Measurements from ENCODE around the gene TADA1.

TADA1 gene, protein sequence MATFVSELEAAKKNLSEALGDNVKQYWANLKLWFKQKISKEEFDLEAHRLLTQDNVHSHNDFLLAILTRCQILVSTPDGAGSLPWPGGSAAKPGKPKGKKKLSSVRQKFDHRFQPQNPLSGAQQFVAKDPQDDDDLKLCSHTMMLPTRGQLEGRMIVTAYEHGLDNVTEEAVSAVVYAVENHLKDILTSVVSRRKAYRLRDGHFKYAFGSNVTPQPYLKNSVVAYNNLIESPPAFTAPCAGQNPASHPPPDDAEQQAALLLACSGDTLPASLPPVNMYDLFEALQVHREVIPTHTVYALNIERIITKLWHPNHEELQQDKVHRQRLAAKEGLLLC

DNA sequence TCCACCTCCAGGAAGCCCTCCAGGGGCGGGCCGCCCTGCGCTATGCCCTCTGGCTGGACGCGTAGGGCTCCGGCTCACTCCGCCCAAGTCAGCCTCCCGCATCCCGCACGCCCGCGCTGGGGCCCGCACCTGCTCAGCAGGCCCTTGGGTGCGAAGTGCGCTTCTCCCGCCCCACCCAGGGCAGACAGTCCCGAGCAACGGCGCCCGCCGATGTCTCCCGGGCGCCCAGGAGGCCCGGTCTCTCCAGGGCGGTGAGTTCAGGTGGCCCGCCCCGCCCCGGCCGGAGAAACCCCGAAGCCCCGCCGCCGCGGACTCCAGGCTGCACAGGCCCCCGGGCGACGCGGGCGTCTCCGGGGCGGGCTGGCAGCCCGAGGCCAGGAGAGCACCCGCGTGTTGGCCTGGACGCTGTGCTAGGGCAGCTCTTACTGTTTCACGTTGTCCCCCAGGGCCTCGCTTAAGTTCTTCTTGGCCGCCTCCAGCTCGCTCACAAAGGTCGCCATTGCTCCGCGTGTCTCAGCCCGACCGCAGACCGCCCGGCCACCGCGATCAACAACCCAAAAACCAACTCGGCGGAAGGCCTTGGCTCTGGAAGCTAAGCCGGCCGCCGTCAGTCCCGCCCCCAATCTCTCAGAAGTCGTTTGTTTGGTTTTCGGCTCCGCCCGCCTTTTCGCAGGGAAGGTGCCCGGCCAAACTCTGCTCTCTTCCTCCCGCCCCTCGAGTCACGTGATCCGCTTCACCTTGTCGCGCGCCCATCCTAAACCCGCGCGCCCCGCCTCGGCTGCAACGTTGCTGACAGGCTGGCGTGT lies at the start of gene TADA1:
Gene TADA1, minus strand, starts transcription at position 531 of the 806 bp plus-strand sequence. Its CDS starts 31 bp downstream, at position 500.
- no peak for FAIRE-seq
- peak; percentile 78 for DNase-seq (ENCODE audit: insufficient read length, low spot score)
- TF ChIP-seq, protein P1, sequence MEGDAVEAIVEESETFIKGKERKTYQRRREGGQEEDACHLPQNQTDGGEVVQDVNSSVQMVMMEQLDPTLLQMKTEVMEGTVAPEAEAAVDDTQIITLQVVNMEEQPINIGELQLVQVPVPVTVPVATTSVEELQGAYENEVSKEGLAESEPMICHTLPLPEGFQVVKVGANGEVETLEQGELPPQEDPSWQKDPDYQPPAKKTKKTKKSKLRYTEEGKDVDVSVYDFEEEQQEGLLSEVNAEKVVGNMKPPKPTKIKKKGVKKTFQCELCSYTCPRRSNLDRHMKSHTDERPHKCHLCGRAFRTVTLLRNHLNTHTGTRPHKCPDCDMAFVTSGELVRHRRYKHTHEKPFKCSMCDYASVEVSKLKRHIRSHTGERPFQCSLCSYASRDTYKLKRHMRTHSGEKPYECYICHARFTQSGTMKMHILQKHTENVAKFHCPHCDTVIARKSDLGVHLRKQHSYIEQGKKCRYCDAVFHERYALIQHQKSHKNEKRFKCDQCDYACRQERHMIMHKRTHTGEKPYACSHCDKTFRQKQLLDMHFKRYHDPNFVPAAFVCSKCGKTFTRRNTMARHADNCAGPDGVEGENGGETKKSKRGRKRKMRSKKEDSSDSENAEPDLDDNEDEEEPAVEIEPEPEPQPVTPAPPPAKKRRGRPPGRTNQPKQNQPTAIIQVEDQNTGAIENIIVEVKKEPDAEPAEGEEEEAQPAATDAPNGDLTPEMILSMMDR (IDR thresholded peaks at IDR 0.05; ENCODE audit: insufficient read depth, missing control alignments), result peak; percentile 32

DNA sequence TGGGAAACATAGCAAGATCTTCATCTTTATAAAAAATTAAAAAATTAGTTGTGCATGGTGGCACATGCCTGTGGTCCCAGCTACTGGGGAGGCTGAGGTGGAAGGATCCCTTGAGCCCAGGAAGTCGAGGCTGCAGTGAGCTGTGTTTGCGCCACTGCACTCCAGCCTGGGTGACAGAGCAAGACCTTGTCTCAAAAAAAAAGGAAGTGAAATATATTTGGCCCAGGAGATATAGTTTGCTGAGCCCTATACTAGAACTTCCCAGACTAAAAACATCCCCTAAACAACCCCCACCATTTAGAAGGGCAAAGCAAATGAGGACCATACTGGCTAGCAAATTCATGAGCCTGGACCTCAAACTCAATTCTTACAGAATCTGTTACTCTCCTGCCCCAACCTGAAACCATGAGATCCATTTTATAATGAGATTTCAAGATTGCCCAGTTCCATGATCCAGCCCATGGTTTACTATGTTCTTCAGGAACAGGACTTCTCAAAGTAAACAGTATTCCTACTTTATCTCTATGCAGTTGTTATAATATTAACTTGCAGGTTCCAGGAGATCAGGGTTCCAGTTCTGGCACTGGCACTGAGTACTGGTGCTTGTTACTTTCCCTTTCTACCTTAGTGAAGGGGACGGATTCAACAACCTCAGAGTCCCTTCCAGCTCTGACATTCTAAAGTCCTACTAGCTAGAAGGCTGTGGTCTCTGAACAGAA lies 48.9 kb upstream of the TADA1 start:
- TF ChIP-seq, protein P1 (IDR thresholded peaks at IDR 0.05; ENCODE audit: insufficient read depth, missing control alignments), result no peak
- DNase-seq (ENCODE audit: insufficient read length, low spot score) (no peak), FAIRE-seq (no peak)

DNA sequence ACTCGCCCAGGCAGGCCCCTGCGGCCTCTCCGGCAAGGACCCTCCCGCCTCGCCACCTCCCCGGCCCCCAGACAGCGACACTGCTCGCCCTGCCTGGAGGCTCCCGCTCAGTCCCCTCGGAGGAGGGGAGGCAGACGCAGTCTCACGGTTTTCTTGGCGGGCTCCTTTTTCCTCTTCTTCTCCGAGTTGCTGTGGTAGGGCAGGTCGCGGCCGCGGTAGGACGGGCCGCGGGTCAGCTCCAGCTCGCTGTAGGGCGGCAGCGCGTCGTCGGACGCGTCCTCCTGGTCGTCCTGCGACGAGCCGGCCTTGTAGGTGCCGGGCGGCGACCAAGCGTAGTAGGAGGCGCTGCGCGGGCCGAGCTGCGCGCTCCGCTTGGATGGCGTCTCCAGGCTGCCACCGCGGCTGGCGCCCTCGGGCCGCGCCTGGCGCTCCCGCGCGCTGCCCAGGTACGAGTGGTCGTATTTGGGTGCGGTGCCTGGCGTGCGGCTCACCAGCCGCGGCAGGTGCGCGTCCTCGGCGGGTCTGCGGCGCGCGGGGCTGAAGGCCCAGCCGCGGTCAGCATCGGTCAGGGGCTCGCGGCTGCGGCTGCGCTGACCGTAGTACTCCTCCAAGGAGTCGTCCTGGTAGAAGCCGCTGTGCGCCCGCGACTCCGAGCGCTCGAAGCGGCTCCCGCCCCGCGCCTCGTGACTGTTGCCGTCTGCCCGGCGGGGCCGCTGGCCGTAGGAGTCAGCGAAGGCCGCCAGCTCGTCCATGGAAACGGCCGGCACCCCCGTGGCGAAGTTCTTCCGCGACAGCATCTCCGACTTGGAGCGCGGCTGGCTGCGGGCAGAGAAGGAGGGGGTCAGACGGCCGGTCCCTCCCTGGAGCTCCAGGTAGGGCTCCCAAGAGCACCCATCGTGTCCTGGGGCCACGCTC lies 44.8 kb upstream of the TADA1 start:
- TF ChIP-seq, protein P1 (IDR thresholded peaks at IDR 0.05; ENCODE audit: insufficient read depth, missing control alignments), result no peak
- DNase-seq (ENCODE audit: insufficient read length, low spot score) (no peak), FAIRE-seq (no peak)

DNA sequence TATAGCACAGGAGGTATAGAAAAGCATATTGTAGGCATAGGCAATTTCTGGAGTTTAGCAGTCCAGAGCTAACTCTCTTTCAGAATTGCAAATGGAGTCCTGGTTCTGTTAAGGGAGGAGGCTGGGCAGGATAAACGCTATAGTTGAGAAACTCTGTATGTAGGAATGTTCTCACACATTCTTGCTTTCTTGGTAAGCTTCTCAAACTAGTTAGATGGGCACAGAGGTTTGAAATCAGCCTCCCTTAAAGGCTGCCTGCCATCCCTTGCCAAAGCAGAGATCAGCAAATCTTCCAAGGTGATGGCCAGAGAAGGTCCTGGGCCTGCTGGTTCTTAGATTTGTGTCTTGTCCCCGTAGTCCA lies 42.9 kb upstream of the TADA1 start:
- FAIRE-seq (no peak), DNase-seq (ENCODE audit: insufficient read length, low spot score) (no peak)
- TF ChIP-seq, protein P1 (IDR thresholded peaks at IDR 0.05; ENCODE audit: insufficient read depth, missing control alignments), result no peak

DNA sequence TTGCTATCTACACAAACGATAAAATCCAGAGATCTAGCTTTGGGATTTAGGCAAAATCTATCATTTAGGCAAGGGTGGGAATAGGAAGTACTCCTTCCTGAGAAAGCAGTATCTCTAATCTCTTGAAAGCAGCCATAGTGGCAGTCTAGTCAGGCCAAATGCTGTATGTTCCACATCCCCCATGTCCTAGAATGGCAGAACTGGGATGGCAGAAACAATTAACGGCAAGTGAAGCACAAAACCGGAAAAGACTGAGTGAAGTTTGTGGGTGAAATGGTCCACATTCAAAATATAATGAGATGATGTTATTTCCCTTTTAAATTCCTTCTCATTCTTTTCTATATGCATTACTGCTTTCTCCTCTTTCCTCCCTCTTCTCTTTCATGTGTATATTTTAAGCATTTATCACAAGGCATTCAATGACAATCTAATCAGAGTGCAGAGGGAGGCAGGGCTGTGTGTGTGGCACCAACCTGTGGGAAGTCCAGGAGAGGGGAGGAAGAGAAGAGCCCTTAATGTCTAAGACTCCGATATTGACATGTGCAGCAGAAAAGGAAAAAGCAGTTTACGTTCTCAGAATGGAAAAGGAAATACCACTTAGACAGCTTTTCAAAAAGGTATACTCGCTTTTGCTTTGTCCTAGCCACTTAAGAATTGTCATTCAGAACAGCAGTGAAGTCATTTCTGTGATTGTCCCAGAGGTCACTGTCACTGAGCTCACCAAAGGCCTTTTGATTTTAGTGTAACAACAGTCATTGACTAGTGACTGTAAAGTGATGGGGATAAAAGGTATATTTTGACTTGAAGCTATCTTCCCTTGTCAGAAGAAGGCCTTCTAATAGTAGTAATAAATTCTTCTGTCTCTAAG lies 42.3 kb upstream of the TADA1 start:
- TF ChIP-seq, protein P1 (IDR thresholded peaks at IDR 0.05; ENCODE audit: insufficient read depth, missing control alignments), result no peak
- FAIRE-seq (no peak), DNase-seq (ENCODE audit: insufficient read length, low spot score) (no peak)

DNA sequence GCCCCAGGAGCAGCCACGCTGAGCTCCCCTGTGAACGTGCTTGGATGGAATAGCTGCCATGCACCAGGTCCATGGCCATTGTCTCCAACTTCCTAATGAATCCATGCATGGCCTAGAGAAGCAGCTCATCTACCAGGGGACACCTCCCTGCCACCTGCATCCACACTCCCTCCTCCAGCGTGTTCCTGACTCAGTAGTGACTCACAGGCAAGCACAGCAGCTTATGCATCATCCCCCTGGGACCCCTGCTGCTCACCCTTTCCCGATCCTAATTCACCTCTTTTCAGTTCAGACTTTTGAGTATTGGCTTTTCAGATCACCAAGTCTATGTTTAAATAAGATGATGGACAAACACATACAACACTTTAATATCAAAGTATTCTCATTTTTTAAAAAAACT lies 39.9 kb upstream of the TADA1 start:
- TF ChIP-seq, protein P1 (IDR thresholded peaks at IDR 0.05; ENCODE audit: insufficient read depth, missing control alignments), result no peak
- FAIRE-seq (no peak), DNase-seq (ENCODE audit: insufficient read length, low spot score) (no peak)
